HG03565 (cell line): ENCODE measurements around the gene RALGPS2.
"Not testable (repeated sequence)": the region's sequence is repeated elsewhere in the genome, so short reads cannot be mapped to it uniquely, and the experiment has no call there.

Experiments used
- ATAC-seq: cut with Tn5 transposase; IDR thresholded peaks from one replicate; pipeline ENCODE4 v1.9.1; 2021; ENCODE audit warnings: mild to moderate bottlenecking, moderate library complexity; ENCODE audit not compliant: unreplicated experiment

The RALGPS2 gene

GRCh38 chr1:178724376-178724727, 692 bp upstream of the RALGPS2 start:
- no peak for ATAC-seq

- ATAC-seq, result peak; percentile 22
Measured at GRCh38 chr1:178725466-178726086, 532 bp downstream of the RALGPS2 start.

GRCh38 chr1:178726087-178726517, 1.1 kb downstream of the RALGPS2 start:
- ATAC-seq, result peak; percentile 57

- ATAC-seq, result peak; percentile 2
Measured at GRCh38 chr1:178726545-178726944, 1.5 kb downstream of the RALGPS2 start.

GRCh38 chr1:178727014-178727895, 2.2 kb downstream of the RALGPS2 start:
- no peak for ATAC-seq

- no peak for ATAC-seq
Measured at GRCh38 chr1:178733972-178734371, 8.9 kb downstream of the RALGPS2 start.

GRCh38 chr1:178738780-178739179, 13.7 kb downstream of the RALGPS2 start:
- no peak for ATAC-seq

GRCh38 chr1:178739285-178740045, 14.4 kb downstream of the RALGPS2 start:
- no peak for ATAC-seq

- no peak for ATAC-seq
Measured at GRCh38 chr1:178740491-178740890, 15.4 kb downstream of the RALGPS2 start.

- no peak for ATAC-seq
Measured at GRCh38 chr1:178740924-178741323, 15.9 kb downstream of the RALGPS2 start.

GRCh38 chr1:178743801-178744200, 18.8 kb downstream of the RALGPS2 start:
- no peak for ATAC-seq

GRCh38 chr1:178745260-178745659, 20.2 kb downstream of the RALGPS2 start:
- ATAC-seq, result no peak

GRCh38 chr1:178746345-178746744, 21.3 kb downstream of the RALGPS2 start:
- no peak for ATAC-seq

- ATAC-seq, result not testable (repeated sequence)
Measured at GRCh38 chr1:178747361-178747760, 22.3 kb downstream of the RALGPS2 start.

GRCh38 chr1:178749581-178750166, 24.6 kb downstream of the RALGPS2 start:
- no peak for ATAC-seq

GRCh38 chr1:178751046-178751445, 26.0 kb downstream of the RALGPS2 start:
- ATAC-seq, result no peak

- ATAC-seq, result no peak
Measured at GRCh38 chr1:178752891-178753290, 27.8 kb downstream of the RALGPS2 start.

GRCh38 chr1:178754655-178755256, 29.7 kb downstream of the RALGPS2 start:
- not testable (repeated sequence) for ATAC-seq

GRCh38 chr1:178768423-178768822, 43.4 kb downstream of the RALGPS2 start:
- no peak for ATAC-seq

- ATAC-seq, result no peak
Measured at GRCh38 chr1:178772952-178773351, 47.9 kb downstream of the RALGPS2 start.

GRCh38 chr1:178774263-178774662, 49.2 kb downstream of the RALGPS2 start:
- ATAC-seq, result no peak
